NCI-H1048 (cell line): ENCODE measurements around the gene EFCC1.
"Not testable (repeated sequence)": the region's sequence is repeated elsewhere in the genome, so short reads cannot be mapped to it uniquely, and the experiment has no call there.

Experiments
- DNase-seq: peaks from one replicate; lab custom pipeline; 2025; lab: John Stamatoyannopoulos, UW

Gene EFCC1

DNA sequence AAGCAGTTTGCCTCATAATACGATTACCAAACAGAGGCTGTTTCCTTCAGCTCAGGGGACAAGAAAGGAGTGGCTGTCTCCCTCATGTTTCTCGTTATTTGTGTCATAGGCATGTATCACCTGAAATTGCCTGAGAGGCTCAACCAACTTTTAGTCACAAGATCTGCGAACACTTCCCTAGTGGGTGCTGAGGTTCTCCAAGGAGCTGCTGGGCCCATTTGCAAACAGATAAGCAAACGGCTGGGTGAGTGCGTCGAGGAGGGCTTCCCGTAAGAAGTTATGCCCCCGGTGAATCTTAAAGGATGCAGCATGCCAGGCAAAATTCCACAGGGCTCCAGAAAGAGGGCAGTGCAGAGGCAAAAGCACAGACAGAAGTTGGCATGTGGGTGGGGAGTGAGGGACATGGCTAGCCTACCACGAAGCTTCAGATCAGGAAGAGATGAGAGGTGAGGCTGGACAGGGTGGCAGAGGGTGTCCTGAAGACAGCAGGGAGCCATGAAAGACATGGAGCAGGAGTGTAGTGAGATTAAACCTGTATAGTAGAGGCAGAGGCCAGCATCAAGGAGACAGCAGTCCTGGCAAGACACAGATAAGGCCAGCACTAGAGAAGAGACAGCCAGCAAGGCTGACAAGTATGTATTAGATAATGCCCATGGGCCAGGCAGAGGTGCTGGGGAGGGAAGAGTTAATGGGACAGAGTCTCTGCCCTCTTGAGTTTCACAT, 55.5 kb downstream of the EFCC1 start:
- no peak for DNase-seq

DNA sequence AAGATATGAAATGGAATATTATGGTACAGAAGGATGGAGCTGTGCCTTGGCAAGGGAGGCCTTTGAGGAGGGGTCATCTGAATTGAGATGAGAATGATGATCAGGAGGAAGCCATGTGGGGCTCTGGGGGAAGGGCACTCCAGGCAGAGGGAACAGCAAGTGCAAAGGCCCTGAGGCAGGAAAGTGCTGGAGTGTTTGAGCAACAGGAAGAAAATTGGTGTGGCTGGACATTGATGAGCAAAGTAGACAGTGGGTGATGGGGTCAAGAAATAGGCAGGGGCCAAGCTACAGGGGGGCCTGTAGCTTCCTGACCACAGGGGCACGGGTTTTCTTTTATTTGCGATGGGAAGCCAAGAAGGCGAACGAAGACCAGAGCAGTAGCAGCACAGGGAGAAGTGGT, 56.1 kb downstream of the EFCC1 start:
- no peak for DNase-seq

DNA sequence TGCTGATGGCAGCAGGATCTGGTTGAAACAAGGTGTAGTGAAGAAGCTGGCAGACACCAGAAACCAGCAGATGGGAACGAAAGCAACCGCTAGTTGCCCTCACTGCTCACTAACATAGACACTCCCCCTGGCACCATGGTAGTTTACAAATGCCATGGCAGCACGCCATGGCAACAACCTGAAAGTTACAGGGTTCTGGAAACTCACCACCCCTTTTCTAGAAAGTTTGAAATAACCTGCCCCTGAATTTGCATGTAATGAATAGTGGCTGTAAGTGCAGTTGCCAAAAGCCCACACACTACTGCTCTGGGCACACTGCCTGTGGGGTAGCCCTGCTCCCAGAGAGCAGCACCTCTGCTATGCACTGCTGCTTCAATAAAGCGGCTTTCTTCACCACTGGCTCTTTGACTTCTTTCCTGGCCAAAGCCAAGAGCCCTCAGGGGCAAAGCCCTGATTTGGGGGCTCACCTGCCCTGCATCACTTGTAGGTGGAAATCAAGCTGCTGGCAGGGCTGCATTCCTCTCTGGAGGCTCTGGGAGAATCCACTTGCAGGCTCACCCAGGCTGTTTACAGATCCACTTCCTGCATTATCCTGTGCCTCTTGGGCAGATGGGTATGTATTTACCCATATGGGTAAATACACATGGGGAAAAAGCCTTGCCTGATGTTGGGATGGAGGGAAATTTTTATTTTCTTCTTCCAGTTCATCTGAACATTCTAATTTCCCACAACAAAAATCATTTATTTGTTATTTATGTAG, 57.5 kb downstream of the EFCC1 start:
- peak; percentile 20 for DNase-seq

DNA sequence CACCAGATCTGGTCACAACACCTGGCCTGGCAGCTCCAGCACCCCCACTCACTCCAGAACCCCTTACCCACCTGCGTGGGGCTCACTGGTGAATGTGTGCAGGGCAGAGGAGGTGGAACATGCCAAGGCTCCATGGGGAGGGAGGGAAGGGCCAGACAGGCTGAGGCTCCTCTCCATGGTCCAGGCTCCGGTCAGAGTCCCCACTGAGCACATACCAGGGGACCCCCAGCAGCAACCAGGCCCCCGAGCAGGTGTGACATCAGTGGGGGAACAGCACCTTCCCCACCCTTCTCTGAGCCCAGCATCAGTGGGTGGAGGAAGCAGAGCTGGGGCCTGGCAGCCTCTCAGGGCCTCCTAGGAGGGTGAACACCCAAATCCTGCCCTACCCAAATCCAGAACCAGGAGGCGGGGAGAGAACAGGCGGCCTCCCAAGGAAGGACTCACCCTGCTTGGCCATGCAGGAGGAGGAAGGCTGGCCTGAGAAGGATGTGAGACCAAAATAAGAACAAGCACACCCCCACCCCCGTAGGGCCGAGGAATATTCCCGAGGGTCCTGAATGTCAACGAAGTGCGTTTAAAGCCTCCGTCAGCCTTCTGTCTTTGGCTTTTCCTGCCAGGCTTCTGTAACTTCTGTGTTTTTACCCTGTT, 58.3 kb downstream of the EFCC1 start:
- DNase-seq, result no peak

DNA sequence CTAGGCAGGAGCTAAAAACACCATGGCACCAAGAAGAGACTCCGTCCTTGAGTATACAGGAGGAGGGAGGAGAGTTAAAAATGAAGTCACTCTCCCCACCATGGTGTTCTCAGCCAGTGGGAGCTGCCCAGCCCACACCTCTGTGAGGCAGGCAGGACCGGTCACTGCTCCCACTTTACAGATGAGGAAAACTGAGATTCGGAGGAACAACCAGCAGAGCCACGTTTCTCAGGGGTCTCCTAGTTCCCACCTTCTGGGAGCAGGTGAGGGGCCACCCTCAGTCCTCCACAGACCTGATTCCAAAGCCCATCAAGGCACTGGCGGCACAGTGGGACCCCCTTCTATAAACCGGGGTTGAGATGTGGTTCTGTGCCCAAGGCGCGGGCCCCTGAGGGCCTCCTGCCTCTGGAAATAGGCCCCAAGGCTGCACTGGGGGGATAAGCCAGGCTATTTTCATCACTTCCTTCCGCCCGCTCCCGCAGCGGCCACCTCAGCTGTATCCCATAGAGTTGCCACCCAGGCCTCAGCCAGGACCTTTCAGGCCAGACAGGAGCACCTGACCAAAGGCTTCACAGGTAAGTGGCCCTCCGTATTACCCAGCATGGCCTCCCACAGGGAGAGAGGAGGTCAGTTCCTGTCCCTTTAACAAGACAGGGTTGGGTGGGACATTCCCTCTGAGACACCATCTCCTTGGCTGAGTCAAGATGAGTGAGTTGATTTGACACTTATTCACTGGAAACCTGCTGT, 59.3 kb downstream of the EFCC1 start, which contains the start of gene GP9:
GP9 (plus strand) TSS at position 504 of the 747 bp plus-strand sequence. CDS start 961 bp downstream, outside the sequence.
- DNase-seq, result no peak

DNA sequence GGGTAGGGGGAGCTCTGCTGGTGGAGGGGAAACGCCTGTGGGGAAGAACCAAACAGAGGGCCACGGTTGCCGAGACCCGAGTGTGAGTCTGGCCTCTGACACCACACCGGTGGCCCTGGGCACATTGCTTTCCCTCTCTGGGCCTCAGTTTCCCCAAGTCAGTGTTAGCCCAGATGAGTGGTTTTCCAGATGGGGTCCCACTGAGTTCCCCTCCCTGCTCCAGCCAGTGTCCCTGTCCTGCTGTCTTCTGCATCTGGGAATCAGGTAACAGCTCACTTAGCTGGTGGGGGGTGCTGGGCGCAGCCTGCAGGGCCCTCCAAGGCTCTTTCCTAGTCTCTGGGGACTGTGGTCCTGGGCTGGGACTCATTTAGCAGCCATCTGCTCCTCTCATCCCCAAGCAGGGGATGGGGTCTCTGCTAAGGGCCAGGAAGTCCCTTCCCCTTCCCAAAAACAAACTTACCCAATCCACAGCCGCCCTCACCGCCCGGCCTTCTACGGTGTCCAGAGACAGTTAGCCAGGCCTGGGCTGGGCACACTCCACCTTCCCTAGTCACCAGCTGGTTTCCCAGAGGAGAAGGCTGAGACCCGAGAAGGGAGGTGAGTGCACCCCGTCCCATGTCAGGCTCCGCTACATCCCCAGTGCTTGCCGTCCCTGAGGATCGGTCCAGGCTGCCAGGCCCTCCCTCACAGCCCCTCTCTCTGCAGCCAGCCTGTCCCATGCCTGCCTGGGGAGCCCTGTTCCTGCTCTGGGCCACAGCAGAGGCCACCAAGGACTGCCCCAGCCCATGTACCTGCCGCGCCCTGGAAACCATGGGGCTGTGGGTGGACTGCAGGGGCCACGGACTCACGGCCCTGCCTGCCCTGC, 60.2 kb downstream of the EFCC1 start:
- DNase-seq, result no peak

DNA sequence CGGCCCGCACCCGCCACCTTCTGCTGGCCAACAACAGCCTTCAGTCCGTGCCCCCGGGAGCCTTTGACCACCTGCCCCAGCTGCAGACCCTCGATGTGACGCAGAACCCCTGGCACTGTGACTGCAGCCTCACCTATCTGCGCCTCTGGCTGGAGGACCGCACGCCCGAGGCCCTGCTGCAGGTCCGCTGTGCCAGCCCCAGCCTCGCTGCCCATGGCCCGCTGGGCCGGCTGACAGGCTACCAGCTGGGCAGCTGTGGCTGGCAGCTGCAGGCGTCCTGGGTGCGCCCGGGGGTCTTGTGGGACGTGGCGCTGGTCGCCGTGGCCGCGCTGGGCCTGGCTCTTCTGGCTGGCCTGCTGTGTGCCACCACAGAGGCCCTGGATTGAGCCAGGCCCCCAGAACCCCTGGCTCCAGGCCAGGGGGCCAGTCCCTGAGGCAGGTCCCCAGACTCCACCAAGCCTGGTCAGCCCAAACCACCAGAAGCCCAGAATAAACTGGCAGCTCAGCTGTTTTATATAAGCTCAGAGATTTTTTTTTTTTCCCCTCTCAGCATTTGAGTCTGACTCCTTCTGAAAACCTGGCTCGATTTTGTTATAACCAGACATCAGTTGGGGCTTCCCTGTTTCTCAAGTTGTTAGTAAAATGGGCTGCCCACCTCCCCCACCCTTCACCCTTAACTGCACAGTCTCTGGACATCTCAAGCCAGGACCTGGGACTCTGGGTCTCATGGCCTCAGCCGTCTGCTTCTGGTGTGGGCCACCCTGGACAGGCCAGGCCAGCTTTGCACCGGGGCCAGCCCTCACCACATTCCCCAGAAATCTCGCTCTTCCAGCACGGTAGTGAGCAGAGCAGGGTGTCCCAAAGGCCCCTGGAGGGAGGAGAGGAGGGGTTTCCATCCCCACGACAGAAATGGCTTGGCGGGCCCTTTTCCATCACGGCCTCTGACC, 61.1 kb downstream of the EFCC1 start:
- DNase-seq, result no peak

DNA sequence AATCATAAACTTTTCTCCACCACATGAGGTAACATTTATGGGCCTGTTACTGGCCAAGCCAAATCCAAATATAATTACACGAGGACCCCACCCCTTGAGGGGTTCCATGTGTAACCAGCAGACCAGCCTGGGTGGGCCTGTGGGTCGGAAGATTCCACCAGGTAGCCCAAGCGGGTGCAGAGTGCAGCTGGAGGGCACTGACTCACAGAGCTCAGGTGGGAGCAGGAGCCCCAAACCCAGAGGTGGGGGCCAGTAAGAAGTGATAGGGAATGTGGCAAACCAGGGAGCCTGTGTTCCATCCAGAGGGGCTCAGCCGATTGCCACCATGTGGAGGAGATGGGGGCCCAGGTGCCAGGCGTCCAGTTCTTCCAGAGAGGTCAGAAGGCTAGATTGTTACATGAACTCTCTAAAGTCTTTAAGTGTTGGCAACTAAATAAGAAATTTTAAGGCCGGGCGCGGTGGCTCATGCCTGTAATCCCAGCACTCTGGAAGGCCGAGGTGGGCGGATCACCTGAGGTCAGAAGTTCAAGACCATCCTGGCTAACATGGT, 62.1 kb downstream of the EFCC1 start:
- DNase-seq, result no peak

DNA sequence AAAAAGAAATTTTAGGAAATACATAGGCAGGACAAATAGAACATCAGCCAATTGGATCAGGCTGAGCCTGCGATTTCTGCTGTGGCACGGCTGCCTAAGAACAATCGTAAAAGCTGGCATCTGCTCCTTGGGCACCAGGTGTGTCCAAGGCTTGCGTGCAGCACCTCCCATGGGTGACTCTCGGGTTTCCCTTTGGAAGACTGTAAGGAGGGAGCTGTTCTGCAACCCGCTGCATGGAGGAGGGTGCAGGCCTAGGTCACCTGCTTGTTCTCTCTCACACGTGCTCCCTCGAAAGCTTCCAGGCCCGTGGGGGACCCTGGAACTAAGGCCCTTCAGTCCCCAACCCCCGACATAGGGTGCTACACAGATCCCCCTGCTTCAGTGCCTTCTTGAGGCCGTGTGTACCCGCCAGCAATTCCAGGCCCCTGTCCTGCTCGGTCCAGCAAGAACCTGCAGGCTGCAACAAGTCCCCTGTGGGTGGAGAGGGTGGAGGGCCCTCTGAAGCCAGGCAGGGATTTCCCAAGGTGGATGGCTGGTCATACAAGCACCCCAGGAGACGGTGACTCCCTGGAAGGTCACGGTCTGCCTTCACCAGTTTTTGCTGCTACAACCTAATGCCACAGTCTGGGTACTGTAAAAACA, 62.9 kb downstream of the EFCC1 start:
- DNase-seq, result no peak

DNA sequence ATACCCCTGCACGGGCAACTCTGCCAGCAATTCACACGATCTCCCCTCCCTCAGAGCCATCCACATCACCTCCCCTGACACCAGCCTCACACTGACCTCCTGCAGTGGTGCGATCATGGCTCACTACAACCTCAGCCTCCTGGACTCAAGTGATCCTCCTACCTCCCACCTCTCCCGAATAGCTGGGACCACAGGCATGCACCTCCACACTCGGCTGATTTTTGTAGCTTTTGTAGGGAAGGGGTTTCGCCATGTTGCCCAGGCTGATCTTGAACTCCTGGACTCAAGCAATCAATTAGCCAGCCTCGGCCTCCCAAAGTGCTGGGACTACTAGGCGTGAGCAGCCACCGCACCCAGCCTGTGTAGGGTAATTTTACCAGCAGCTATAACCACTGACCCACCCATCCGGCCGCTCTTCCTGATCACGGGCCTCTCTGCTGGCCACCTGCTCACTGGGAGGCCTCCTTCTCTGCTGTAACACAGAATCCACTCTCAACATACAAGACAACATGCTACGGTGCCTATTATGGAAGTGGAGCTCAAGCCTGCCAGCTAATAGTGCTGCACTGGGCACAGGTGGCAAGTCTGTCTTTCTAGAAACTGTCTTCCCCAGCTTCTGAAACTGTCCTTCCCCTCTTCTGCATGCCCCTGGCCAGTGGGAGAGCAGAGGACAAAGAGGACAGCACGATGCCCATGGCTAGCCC, 64.1 kb downstream of the EFCC1 start:
- DNase-seq, result no peak

DNA sequence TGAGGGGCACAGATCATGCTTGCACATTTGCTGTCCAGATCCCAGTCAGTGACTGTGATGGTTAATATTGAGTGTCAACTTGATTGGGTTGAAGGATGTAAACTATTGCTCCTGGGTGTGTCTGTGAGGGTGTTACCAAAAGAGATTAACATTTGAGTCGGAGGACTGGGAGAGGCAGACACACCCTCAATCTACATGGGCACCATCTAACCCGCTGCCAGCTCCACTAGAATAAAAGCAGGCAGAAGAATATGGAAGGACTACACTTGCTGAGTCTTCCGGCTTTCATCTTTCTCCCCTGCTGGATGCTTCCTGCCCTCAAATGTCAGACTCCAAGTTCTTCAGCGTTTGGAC, 64.6 kb downstream of the EFCC1 start:
- DNase-seq, result no peak

DNA sequence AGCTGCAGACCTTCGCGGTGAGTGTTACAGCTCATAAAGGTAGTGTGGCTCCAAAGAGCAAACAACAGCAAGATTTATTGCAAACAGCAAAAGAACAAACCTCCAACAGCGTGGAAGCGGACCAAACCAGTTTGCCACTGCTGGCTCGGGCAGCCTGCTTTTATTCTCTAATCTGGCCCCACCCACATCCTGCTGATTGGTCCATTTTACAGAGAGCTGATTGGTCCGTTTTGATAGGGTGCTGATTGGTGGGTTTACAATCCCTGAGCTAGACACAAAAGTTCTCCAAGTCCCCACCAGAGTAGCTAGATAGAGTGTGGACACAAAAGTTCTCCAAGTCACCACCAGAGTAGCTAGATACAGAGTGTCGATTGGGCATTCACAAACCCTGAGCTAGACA, 66.6 kb downstream of the EFCC1 start:
- DNase-seq, result not testable (repeated sequence)

DNA sequence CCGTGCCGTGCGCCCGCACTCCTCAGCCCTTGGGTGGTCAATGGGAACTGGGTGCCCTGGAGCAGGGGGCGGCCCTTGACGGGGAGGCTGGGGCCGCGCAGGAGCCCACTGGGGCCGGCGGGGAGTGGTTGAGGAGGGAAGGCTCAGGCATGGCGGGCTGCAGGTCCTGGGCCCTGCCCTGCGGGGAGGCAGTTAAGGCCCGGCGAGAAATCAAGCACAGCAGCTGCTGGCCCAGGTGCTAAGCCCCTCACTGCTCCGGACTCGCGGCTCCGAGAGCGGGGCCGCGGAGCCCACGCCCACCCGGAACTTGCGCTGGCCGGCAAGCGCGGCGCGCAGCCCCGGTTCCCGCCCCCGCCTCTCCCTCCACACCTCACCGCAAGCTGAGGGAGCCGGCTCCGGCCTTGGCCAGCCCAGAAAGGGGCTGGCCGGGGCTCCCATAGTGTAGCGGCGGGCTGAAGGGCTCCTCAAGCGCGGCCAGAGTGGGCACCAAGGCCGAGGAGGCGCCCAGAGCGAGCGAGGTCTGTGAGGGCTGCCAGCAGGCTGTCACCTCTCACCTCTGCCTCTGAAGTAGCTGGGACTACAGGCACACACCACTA, 67.3 kb downstream of the EFCC1 start:
- no peak for DNase-seq

DNA sequence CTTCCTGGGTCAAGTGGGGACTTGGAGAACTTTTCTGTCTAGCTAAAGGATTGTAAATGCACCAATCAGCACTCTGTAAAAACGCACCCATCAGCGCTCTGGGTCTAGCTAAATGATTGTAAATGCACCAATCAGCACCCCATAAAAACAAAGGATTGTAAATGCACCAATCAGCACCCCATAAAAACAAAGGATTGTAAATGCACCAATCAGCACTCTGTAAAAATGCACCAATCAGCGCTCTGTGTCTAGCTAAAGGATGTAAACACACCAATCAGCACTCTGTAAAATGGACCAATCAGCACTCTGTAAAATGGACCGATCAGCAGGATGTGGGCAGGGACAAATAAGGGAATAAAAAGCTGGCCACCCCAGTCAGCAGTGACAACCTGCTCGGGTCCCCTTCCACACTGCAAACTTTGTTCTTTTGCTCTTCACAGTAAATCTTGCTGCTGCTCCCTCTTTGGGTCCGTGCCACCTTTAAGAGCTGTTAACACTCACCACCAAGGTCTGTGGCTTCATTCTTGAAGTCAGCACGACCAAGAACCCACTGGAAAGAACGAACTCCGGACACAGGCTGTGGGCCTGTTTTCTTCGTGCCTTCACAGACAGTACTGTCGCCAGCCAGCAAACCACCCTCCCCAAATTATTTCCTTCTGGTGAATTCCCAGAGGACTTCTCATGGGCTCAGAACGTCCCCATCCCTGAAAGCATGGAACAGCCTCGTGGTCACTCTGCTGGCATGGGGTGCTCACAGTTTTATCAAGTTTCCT, 68.4 kb downstream of the EFCC1 start:
- DNase-seq, result not testable (repeated sequence)

DNA sequence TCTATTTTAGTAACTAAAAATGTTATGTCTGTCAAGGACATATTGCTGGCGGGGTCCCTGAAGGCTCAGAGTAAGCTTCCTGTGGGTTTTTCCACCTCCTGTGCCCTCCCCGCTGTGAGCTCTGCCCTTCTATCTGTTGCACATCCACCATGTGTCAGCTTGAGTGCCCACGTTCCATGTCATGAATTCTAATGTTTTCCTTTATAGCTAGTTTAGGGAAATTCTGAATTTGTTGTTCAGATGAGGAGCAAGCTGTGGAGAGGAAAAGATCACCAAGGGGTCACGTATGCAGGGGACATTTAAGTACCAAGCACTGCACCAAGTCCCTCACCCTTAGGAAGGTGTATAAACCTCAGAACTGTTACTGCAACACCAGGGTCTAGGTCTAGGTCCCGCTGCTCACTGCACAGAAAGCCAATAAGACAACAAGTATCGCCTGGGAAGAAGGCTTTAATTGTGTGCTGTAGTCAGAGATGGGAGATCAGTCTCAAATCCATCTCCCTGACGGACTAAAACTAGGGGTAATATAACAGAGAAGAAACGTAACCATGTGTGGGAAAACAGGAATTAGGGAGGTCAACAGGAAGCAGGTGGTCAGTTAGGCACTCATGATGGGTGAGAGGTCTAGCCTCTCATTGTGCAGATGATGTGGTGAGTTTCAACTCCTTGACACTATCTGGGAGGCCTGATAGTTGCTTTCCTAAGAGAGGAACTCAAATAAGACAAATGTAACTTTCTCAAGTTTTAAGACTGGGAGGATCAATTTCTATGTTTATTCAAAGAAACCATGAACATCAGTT, 69.2 kb downstream of the EFCC1 start:
- no peak for DNase-seq

DNA sequence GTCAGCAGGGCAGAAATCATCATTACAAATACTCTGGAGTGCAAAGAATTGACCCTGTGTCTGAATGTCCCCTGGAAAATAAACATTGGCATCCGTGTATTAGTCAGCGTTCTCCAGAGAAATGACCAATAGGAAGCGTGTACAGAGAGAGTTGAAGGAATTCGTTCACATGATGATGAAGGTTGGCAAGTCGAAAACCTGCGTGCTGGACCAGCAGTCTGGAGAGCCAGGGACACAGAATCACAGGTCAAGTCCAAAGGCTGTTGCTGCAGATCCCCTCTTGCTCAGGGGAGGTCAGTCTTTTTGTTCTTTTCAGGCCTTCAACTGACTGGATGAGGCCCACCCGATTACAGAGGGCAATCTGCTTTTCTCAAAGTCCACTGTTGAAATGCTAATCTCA, 76.1 kb downstream of the EFCC1 start:
- DNase-seq, result no peak

DNA sequence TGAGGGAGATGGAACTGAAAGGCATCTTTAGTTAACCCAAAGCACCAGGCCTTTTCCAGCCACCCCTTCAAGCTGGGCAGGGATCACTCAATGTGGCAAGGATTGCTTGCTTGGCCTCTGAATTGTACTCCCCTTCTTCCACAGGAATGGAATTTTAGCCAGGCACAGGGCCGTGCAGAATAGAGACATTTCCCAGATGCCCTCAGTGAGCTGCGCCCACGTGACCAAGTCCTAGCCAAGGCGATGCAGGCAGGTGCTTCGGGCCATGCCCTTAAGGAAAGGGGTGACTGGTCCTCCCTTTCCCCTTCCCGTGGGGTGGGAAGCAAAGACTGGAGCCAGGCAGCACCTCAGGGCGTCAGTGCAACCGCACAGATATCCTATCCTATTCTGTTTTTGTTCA, 77.4 kb downstream of the EFCC1 start:
- DNase-seq, result no peak
